Stimulated activated CD8-positive, alpha-beta memory T cell treated with anti-CD3 and anti-CD28 coated beads, Interleukin-15, amount 100 ng/mL, for 24 hours (primary cell): ENCODE data around the gene SPN.
A peak's percentile ranks its signal among the peaks of the same experiment; 100 is the strongest.
"Not testable (repeated sequence)": the region's sequence is repeated elsewhere in the genome, so short reads cannot be mapped to it uniquely, and the experiment has no call there.

Experiments used
- DNase-seq: peaks from one replicate; pipeline ENCODE4 v3.0.0-alpha.2; 2020; ENCODE audit warnings: low read depth

Gene SPN

DNA sequence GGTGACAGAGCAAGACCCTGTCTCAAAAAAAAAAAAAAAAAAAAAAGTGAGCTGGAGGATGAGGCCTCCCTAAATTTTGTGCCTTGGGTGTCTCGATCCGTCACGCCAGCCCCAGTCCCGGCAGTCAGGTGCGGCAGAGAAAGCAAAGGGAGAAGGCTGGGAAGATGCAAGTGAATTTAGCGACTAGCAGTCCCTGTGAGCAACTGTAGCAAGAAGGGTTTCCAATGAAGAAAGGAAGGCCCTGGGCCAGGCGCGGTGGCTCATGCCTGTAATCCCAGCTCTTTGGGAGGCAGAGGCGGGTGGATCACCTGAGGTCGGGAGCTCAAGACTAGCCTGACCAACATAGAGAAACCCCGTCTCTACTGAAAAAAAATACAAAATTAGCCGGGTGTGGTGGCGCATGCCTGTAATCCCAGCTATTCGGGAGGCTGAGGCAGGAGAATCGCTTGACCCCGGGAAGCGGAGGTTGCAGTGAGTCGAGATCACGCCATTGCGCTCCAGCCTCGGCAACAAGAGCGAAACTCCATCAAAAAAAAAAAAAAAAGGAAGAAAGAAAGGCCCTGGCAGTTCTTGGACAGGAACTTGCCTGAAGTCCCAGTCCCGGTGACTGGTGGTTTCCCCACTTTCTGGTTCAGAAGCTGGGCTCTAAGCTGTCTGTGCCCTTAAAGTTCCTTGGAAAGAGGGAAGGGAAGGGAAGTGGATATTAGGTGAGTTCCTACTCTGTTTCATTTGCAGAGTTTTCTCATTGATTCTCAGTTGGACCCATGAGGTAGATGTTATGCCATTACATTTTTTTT, 14.1 kb downstream of the SPN start:
- no peak for DNase-seq

DNA sequence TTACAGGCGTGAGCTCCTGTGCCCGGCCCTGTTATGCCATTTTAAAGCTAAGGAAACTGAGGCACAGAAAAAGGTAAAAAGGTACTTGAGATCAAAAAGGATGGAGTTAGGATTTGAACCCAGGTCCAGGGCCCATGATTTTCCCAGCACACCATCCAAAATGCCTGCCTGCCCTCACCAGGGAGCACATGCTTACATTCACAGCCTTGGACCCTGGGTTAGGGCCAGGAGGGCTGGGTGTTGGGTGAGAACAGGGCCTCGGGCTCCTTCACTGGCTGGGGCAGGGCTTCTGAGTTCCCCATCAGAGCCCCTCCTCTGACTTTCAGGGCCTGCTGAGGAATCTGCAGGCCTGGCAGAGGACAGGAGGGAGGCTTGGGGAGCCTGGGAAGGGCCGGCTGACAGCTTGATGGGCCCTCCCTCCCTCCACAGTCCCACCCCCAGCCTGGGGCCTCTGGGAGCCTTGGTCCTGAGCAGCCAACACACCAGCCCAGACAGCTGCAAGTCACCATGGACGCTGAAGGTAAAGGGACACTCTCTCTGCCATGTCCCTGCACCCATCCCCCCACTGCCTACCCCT, 15.7 kb downstream of the SPN start, which contains the start of gene QPRT:
Gene QPRT, plus strand, starts transcription at position 490 of the 577 bp plus-strand sequence. Its CDS starts 18 bp downstream, at position 508.
- DNase-seq = no peak

DNA sequence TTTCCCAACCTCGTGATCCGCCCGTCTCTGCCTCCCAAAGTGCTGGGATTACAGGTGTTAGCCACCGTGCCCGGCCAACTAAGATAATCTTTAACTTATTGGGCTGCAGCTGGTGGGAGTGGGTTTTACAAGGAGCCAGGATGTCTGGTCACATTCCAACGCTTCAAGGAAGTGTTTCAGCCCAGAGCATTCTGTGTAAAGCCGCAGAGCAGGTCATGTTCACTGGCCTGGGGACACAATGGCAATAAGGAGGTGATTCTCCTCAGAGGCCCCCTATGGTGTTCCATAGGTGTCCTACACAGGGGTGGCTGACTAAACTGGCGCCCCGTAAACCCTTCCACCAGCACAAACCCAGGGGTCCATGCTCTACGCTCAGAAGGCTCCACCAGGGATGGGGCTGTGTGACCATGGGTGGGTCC, 17.1 kb downstream of the SPN start:
- no peak for DNase-seq

DNA sequence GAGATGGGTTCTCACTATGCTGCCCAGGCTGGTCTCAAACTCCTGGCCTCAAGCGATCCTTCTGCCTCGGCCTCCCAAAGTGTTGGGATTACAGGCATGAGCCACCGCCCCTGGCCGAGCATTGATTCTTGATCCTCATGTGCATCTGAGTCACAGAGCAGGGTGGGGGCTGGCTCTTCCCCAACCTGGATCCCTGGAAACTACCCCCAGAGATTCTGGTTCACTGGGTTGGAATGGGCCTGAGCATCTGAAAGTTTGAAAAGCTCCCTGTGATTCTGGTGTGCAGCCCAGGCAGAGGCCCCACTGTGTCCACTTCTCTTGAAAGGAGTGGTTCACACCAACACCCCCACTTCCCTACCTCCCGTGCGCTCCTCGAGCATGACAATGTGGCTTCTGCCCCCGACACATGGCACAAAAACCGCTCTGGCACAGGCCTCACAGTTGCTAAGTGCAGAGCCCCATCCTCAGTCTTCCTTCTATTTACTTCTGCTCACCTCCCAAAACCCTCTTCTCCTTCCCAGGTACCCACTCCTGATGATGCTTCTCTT, 20.6 kb downstream of the SPN start:
- DNase-seq = no peak

DNA sequence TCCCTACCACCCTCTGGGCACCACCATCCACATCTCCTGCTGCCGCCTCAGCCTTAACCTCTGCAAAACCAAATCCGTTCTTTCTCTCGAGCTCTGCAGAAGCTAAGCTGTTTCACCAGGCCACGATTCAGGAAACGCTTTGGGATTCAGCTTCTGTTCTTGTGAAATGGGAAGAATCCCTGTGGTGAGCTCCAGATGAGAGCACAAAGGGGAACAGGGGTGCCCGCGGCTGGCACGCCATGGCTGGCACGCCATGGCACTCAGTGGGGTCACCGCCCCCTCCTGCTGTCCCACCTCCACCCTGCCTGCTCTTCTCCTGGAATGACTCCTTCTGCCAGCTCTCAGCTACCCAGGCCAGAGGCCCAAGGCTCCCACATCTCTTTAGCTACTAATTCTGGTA, 21.6 kb downstream of the SPN start:
- DNase-seq = no peak

DNA sequence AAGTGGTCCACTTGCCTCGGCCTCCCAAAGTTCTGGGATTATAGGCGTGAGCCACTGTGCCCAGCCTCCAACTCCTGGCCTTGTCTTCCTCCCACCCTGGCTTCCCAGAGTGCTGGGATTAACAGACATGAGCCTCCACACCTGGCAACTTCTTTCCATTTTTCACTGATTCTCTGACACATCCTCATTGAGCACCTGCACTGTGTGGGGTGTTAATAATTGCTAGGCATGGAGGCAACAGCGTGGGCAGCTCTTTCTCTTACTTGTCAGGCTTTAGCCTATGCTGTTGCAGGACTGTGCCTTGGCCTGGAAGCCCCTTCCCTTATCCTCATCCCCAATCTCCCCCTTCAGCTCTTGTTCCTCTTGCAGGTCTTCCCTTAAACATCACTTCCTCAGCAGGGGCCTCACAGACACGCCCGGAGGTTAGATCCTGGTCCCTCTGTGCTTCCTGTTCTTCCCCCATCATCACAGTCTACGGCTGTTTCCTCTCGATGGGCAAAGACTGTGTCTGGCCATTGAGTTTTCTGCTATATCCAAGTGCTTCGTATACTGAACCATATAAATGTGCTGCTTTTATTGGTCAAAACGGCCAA, 23.8 kb downstream of the SPN start:
- DNase-seq = no peak

DNA sequence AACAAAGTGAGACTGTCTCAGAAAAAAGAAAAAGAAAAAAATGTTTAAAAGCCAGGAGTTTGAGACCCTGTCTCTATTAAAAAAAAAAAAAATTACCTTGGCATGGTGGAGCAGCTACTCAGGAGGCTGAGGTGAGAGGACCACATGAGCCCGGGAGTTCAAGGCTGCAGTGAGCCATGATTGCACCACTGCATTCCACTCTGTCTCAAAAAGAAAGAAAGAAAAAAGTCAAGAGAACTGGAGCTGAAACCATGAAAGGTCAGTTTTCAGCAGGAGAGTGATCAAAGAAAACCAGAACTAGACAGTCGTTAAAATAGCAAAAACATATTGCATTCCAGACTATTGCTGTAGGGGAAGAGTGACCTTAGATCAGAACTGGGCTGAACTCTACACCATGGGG, 24.7 kb downstream of the SPN start:
- DNase-seq = no peak

DNA sequence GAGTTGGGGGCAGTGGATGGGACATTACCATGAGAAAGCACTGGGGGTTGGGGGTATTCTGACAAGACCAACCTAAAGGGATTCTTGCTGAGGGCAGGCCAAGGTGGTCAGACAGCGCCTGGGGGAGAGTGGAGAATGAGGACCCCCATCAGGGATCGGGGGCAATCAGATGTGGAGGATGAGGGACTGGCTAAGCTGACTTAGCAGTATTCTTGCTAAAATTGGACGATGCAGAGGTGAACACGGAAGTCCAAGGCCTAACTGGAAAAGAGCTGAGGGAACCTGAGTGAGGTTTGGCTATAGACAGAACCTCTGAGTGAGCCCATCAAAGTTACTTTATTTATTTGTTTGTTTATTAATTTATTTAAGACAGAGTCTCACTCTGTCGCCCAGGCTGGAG, 25.1 kb downstream of the SPN start:
- no peak for DNase-seq

DNA sequence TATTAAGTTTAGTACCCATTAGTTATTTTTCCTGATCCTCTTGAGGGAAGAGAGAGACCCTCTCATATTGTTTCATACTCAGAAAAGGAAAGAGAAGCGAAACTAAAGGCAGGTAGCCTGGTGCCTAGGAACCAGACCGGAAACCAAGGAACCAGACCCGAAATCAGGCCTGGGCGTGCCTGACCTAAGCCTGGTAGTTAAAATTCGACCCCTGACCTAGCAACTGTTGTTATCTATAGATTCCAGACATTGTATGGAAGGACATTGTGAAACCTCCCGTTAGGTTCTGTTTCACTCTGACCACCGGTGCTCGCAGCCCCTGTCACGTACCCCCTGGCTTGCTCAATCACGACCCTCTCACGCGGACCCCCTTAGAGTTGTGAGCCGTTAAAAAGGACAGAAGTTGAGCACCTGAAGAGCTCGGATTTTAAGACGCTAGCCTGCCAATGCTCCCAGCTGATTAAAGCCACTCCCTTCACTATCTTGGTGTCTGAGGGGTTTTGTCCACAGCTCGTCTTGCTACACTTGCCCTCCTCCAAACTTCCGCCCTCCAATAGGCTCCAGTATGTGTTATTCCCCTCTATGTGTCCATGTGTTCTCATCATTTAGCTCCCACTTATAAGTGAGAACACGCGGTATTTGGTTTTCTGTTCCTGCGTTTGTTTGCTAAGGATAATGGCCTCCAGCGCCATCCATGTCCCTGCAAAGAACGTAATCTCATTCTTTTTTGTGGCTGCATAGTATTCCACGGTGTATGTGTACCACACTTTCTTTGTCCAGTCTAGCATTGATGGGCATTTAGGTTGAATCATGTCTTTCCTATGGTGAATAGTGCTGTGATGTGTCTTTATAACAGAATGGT, 26.7 kb downstream of the SPN start:
- DNase-seq = not testable (repeated sequence)

DNA sequence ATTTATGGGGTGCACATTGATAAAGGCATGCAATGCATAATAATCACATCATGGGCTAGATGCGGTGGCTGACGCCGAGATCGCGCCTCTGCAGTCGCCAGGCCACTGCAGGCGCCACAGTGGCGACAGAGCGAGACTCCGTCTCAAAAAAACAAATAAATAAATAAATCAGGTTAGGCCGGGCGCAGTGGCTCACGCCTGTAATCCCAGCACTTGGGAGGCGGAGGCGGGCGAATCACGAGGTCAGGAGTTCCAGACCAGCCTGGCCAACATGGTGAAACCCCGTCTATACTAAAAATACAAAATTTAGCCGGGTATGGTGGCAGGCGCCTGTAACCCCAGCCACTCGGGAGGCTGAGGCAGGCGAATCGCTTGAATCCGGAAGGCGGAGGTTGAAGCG, 29.6 kb downstream of the SPN start:
- not testable (repeated sequence) for DNase-seq

DNA sequence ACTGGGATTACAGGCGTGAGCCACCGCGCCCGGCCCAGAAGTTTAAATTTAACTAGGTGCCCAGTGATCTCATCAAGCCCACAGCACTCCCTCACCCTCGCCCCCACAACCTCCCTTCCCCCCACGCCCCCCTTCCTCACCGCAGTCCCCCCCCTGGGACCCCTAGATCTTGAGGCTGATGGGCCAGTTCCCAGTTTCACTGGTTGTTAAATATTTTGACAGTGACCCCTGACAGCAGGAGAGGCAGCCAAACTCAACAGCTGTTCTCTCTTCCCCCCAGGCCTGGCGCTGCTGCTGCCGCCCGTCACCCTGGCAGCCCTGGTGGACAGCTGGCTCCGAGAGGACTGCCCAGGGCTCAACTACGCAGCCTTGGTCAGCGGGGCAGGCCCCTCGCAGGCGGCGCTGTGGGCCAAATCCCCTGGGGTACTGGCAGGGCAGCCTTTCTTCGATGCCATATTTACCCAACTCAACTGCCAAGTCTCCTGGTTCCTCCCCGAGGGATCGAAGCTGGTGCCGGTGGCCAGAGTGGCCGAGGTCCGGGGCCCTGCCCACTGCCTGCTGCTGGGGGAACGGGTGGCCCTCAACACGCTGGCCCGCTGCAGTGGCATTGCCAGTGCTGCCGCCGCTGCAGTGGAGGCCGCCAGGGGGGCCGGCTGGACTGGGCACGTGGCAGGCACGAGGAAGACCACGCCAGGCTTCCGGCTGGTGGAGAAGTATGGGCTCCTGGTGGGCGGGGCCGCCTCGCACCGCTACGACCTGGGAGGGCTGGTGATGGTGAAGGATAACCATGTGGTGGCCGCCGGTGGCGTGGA, 31.5 kb downstream of the SPN start:
- DNase-seq = no peak

DNA sequence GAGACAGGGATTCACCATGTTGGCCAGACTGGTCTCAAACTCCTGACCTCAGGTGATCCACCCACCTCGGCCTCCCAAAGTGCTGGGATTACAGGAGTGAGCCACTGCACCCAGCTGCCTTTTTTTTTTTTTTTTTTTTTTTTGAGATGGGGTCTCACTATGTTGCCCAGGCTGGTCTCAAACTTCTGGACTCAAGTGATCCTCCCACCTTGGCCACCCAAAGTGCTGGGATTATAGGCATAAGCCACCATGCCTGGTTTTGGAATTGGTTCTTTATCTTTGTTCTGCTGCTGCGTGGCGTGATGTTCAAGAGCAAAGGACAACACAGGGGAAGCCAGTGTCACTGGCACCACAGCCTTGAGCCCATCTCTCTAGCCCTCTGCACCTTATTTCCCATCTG, 32.6 kb downstream of the SPN start:
- not testable (repeated sequence) for DNase-seq

DNA sequence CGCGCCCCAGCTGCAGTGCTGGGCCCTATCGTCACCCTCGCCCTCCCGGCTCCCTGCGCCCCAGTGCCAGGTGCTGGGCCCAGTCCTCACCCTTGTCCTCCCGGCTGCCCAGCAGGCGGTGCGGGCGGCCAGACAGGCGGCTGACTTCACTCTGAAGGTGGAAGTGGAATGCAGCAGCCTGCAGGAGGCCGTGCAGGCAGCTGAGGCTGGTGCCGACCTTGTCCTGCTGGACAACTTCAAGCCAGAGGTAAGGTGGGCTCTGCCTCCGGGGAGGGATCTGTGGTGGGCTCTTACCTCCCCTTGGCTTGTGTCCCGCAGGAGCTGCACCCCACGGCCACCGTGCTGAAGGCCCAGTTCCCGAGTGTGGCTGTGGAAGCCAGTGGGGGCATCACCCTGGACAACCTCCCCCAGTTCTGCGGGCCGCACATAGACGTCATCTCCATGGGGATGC, 33.9 kb downstream of the SPN start:
- no peak for DNase-seq

DNA sequence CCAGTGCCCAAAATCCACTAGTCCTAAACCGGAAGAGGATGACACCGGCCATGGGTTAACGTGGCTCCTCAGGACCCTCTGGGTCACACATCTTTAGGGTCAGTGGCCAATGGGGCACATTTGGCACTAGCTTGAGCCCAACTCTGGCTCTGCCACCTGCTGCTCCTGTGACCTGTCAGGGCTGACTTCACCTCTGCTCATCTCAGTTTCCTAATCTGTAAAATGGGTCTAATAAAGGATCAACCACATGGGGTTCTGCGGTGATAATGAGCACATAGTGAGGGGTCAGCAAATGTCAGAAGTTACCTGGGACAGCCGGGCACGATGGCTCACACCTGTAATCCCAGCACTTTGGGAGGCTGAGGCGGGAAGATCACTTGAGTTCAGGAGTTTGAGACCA, 34.3 kb downstream of the SPN start:
- no peak for DNase-seq

DNA sequence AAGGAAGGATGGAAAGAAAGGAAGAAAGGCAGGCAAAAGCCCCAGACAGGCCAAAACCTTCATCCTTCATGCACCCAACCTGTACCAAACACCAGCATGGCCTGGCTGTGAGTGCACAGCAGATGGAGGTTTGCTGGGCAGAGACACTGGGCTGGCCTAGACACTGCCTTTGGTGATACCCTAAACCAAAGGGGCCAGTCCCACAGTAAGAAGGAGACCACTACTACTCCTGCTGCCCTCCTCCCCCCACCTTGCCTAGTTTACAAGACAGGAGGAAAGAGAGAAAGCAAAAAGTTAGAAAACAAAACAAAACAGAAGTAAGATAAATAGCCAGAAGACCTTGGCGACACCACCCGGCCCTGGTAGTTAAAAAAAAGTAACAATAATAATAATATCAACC, 35.0 kb downstream of the SPN start:
- no peak for DNase-seq

DNA sequence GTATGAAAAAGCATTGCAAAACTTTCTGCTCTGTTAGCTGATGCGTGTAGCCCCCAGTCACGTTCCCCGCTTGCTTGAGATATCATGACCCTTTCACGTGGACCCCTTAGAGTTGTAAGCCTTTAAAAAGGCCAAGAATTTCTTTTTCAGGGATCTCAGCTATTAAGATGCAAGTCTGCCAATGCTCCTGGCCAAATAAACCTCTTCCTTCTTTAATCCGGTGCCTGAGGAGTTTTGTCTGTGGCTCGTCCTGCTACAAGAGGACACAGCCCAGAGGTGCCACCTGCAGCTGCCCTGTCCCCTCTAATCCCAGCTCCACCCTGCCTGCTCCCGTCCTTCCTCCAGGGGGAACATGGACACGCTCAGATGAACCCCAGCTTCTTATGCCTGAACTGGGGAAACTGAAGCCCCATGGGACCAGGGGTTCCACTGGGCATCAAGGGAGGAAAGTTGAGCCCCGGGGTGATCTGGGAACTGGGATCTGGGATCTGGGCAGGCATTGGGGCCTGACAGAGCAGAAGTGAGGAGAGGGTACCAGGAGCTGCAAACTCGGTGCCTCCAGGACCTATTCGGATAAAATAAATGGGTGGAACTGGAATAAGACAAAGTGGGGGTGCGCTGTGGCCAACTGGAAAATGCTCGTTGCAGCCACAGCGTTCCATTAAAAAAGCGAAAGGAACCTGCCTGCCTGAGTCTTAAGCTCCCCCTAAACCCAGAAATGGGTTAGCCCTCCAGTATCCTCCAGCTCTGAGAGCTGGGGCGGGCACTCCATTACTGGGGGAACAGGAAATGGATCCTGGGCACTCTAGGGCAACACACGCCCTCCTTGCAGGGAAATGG, 35.7 kb downstream of the SPN start:
- DNase-seq = no peak

DNA sequence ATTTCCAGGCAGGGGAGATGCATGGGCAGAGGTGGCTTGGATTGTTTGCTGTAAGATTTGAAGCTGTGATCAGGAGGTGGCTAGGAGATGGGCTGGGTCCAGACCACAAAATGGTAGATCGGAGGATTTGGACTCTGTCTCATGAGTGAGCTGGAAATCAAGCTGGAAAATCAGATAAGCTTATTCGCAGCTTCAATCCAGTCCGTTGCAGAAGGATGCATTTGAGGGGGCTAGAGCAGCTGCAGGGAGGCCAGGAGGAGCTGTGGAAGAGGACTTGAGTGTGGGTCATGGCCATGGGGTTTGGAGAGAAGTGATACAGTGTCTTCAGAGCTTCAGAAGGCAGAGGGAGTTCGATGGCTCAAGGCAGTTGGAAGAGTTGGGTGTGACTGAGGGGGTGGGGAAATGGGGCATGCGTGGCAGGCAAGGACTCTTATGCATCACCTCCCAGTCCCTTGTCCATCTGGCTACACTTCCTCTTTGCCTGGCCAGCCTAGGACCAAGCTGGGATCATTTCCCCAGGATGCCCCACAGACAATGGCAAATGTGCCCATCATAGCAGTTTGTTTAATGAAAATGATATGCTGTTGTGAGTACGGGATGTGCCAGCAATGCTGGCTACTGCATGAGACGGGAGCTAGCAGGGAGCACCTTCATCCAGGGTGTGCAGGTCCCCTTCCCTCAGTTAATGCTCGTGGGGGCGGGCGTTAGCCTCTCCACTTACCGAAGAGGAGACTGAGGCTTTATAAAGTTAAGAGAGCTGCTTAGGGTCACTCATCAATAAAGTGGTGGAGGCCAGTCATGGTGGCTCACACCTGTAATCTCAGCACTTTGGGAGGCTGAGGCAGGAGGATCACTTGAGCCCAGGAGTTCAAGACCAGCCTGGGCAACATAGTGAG, 36.5 kb downstream of the SPN start:
- no peak for DNase-seq

DNA sequence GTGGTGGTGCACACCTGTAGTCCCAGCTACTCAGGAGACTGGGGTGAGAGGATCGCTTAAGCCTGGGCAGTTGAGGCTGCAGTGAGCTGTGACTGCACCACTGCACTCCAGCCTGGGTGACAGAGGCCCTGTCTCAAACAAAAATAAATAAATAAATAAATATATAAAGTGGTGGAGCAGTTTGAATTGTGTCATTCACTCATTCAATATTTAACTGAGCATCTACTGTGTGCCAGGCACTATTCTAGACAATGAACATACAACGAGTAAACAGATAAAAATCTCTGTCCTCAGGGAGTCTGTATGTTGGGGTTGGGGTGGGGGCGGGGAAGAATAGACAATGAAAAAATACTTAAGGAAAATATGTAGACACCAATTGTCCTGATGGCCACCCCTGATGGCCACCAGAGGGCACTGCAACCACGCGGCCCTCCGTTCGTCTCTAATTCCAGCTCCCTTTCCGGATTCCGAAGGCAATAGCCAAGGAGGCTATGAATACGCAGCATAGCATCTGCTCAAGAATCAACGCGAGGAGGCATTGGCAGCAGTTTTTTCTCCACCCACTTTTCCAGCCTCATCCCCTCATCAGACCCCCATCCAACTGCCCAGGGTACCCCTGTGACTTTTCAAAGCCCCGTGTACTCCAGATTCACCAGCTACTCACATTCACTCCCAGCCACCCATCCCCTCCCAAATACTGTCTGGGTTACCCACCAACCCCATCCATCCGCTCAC, 37.4 kb downstream of the SPN start:
- DNase-seq = peak; percentile 42

DNA sequence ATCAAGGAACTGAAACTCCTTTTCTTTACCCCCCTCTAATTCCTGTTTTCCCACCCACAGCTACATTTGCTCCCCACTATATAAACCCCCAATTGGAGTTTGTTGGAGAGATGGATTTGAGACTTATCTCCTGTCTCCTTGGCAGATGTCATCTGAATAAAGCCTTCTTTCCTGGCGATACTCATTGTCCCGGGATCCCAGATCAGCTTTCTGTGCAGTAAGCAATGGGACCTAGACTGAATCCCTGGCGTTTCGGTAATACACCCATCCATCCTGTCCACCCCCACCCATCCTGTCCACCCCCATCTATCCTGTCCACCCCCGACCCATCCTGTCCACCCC, 38.1 kb downstream of the SPN start:
- no peak for DNase-seq
